Colon (tissue), 2 donors: ENCODE results near the gene C11orf21.

Experiments used
- FAIRE-seq: peaks from 2 replicates; lab custom pipeline; 2012; peaks lifted over from hg19 to GRCh38; lab: Jason Lieb, UNC
- donor health status: control.
- donor health status: control.

Gene C11orf21

DNA sequence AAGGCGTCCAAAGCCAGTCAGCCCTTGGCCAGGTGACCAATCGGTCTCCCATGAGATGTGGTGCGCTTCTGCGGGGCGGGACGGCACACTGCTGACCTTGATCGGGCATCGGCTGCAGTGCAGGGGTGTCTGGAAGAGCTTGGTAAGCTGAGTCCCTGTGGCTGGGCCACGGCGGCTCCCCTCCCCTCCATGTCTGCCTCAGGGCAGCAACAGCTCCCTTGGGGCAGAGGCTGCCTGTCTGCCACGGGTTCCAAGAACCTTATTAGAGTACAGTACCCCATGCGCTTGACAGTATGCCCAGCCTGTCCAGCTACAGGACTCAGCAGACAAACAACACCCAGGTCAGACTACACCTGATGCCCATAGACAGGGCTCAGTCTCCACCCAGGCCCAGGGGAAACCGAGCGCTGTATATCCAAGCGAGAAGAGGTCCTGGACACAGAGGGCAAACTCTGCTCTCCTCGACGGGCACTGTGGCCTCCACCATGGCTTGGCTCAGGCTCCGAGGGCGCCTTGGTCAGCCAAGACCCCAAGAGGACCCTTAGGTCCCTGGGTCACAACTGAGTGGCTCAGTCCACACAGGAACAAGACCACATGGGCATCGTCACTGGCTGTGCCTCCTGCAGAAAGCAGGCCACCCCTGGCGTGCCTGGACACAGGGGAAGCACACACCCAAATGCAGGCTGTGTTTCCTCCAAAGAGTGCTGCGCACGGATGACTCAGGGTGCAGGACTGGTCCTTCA is 19.0 kb upstream of the C11orf21 start:
- FAIRE-seq, result no peak

DNA sequence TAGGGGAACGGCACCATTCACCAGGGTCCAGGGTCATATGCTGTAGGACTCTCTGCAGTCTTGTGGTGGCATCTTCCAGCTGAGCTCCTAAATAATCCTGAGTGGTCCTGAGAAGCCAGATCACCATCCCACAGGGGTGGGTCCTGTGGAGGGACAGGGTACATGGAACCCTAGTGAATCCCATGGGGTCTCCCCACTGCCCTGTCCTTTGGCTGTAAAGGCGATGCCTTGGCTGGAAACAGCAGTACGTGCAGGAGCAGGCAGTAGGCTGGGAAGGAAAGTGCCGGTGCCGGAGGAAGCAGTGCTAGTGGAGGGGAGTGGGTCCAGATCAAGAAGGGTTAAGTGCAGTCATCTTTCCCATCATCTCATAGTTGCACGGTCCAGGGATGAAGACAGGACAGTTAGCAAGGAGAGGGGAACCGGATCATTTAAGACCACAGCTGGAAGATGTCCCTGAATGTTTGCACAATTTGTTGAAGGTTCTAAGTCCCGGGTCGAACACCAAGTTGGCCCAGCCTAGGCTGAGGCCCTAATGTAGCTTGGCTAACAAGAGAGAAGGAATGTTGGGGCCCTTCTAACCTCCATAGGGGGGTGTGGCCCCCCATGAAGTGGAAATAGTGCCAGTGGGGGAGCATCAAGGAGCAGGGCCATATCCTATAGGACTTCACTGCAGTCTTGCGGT is 18.2 kb upstream of the C11orf21 start:
- no peak for FAIRE-seq

DNA sequence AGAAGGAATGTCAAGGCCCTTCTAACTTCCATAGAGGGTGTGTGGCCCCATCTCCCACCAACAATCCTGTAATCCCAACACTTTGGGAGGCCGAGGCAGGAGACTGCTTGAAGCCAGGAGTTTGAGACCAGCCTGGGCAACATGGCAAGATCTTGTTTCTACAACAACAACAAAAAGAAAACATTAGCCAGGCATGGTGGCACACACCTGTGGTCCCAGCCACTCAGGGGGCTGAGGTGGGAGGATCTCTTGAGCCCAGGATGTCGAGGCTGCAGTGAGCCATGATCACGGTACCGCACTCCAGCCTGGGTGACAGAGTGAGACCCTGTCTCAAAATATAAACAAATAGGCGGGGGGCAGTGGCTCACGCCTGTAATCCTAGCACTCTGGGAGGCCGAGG is 17.0 kb upstream of the C11orf21 start:
- no peak for FAIRE-seq

- FAIRE-seq, result no peak
Measured at GRCh38 chr11:2318123-2318522, 16.4 kb upstream of the C11orf21 start.

DNA sequence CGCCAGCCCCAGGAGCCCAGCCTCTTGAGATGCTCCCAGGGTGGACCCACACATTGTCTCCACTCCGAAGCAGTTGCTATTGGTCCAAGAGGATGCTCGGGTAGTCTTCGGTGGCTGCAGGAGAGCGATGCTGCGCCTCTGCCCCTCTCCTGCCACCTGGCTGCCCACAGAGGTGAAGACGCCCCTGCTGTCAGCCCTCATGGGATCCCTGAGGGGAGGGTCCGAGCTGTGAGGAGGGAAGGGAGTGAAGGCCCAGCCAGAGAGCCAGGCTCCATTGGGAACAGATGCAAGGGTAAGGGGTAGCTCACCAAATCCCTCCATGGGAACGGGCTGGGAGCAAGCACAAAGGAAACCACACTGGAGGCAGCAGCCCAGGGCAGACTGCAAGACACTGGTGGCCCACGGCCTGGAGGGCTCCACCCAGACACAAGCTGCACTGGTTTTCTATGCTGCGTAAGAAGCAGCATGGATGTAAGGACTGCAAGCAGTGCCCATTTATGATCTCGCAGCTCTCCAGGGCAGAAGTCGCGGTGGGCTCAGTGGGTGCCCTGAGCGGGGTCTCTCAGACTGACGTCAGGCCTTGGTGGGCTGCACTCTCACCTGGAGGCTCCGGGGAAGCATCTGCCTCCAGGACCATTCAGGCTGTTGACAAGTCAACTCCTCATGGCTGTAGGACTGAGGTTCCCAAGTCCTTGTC is 15.8 kb upstream of the C11orf21 start:
- no peak for FAIRE-seq

- FAIRE-seq, result no peak
Measured at GRCh38 chr11:2316963-2317244, 15.2 kb upstream of the C11orf21 start.

DNA sequence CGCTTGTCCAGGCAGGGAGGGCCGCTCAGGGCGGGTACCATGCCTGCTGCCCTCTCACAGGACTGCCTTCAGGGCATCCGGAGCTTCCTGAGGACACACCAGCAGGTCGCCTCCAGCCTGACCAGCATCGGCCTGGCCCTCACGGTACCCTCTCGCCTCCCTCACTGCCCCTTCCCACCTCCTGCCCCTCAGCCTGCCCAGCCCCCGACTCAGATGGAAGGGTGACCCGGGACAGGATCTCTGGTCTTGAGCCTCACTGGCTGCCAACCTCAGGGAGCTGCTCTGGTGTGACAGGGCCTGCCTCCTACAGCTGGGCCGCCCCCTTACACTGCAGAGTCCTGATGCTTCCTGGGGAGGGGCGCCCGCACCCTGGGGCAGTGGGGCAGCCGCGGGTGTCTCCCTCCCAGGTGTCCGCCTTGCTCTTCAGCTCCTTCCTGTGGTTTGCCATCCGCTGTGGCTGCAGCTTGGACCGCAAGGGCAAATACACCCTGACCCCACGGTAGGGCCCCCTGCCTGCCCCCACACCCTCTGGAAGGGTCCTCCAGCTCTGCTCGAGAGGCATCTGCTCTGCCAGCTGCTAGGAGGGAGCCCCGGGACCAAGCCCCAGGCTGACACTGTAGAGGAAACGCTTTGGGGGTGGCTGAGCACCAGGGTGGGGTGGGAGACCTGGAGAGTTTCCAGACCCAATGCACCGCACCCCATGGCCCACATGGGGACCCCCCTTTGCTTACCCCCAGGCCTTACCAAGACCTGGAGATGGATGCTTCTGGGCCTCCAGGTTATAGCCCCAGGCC is 14.6 kb upstream of the C11orf21 start:
- FAIRE-seq, result no peak

- no peak for FAIRE-seq
Measured at GRCh38 chr11:2315395-2316168, 13.9 kb upstream of the C11orf21 start.

DNA sequence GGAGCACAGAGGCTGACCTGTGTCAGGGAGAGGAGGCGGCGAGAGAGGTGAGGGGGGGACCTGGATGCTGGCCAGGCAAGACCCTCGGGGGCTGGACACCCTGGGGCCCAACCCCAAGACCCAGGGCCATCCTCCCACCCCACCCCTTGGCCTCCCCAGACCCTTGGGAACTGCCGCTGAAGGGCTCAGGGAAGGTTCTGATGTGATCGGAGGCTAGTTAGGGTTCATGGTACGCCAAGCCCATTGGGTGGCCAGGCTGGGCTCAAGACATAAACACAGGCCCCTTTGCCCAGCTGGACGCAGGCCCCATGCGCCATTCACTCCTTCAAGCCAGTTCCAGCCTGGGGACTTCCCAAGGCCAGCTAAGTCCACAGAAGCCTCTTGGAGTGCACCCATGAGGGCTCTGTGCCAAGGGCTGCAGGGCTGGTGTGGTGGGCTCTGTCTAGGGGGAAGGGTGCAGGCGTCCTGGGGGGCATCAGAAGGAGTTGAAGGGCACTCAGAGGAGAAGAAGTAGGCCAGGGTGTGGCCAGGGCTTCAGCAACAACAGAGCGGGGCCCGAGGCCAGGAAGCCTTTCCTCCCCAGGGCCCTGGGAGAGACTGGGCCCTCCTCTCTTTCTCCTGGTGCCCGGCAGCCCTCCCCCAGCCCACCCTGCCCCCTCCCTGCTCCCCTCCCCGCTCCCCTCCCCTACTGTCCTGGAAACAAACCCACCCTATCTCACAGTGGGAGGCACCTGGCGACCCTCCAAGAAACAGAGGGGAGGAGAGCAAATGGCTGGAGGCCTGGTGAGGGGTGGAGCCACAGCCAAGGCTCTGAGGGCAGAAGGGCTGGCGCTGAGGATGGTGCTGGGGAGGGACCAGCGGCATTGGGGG is 13.0 kb upstream of the C11orf21 start:
- no peak for FAIRE-seq

DNA sequence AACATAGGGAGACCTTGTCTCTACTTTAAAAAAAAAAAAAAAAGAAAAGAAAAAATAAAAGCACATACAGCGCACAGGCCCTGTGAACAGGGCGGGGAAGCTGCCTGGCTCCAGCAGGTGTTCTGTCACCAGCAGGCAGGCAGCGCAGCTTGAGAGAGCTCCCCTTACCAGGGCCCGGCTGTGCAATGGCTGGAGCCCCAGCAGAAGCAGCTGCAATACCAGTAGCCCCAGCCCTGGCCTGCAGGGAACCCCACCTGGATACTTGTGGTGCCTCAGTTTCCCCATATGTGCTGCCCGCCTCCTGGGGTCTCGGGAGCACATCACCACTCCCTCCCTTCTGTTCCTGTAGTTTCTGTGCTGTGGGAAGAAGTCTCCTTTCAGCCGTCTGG is 12.4 kb upstream of the C11orf21 start:
- no peak for FAIRE-seq

DNA sequence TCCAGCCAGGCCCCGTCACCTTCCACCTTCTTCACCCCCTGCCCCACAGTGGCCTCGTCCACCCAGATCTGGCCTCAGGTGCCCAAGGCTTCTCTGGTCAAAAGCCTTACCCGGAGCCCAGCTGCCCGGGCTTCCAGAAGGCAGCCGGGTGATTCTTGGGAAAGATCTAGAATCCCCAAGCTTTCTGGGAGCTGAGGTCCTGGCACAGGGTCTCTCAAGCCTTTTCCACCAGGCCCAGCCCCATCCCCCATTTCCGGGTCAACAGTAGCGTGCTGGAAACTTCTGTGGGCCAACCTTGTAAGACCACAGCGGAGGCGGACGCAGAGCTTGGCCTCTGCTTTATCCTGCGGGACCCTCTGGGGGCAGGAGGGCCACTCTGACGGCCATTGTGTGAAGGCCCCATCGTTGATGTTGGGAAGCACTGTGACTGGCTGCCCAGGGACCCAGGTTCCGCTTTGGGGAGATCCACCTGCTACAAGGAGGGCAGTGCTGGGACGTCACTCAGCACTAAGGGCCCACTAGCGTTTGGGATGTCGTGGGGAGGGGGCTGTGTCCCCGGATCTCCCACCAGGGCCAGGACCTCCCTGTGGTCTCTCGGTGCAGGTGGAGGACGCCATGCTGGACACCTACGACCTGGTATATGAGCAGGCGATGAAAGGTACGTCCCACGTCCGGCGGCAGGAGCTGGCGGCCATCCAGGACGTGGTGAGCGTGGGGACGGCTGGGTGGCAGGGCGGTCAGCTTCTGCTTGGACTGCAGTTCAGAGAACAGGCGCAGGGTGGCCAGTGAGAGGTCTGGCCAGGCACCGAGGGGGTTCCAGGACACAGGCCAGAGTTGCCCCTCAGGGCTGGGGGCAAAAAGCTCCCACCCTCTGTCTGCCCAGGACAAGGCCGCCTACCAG is 11.6 kb upstream of the C11orf21 start:
- no peak for FAIRE-seq

DNA sequence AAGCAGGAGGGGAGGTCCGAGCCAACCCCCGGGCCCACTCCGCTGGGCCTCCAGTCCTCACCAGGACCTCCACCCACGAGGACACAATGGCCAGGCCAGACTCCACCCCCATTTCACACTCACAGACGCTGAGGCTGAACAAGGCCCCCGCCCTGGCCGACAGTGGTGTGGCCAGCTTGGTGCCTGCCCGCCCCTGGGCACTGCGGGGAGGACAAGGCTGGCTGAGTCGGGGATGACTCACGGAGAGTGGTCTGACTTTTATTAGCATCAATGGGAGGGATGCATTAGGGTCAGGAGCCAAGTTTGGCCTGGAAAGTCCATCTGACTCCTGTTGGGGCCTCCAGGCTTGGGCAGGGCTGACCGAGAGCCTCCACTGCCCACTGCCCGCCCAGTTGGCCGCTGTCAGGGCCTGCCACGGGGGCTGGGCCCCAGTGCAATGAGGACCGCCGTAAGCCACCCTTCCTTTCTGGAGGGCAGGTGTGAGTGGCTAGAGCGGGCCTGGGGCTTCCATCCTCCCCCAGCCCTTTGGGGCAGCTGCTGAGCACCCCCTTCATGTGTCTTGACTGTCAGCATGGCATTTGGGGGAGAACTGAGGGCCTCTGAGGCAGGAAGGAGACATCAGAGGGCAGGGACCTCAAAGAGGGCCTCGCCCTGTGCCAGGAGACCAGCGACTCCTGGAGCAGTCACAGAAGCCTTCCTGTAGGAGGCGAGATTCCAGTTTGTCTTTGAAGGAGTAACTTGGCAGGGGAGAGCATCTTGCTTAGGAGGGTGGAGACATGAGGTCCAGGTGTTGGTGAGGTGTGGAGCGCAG is 10.7 kb upstream of the C11orf21 start:
- FAIRE-seq, result no peak

- no peak for FAIRE-seq
Measured at GRCh38 chr11:2311353-2312133, 9.8 kb upstream of the C11orf21 start.

DNA sequence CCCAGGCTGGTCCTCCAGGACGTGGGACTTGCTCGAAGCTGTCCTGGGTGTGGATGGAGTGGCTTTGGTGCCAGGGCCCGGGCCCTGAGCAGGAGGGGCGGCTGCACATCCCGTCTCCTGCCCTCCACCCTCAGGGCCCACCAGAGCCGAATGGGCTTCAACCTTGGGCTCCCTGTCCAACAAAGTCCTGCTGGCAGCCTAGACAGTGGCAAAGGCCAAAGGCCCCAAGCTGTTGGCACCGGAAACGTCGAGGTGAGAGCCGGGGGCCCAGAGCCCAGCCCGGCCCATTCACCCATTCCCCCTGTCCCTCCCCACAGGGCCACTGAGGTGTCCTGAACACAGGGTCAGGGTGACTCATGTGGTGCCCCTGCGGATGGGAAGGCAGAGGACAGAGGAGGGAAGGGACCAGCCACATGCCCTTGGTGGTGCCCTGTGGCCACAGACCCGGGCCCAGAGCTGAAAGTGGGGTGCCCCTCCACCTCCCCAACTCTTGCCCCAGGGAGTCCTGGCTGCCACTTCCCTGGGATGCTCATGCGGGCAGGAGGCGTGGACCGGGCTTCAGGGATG is 9.2 kb upstream of the C11orf21 start:
- FAIRE-seq, result no peak

DNA sequence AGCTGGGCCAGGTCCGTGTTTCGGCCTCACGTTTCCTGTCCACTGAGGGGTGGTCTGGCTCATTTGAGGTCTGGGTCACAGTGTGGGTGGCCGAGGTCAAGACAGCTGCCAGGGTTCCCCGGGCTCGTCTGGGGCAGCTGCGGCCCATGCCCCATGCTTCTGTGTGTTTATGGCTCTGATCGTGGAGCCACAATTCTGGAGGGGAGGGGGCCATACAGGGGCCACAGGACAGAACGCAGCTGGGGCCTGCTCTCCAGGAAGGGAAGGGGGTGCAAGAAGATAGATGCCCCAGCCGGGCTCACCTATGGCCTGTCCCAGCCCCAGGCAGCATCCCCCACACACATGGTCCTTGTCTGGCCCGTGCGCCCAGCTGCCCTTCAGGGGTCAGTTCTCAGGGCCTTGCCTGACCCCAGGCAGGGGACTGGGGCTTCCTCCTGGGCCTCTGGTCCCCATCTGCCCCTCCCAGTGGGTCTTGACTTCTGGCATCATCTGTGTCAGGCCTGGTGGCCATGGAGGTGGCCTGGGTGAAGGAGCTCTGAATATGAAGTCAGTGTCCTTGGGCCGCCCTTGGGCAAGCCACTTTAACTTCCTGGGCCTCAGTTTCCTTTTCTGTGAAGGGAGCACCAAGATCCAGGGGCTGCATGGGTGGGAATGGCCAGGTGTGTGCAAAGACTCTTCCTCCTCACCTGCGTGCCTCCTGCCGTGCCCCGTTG is 8.5 kb upstream of the C11orf21 start:
- no peak for FAIRE-seq

GRCh38 chr11:2309251-2310072 is 7.7 kb upstream of the C11orf21 start:
- no peak for FAIRE-seq
